ENCODE data around the gene GOLGA6A. TPM values are rescaled to one million over a fixed set of nuclear protein-coding genes. Genes with fewer than 3 reads are reported as not detected.

The GOLGA6A gene
- total and polyA plus RNA-seq, 2 experiments from 2014 or later = not detected

DNA sequence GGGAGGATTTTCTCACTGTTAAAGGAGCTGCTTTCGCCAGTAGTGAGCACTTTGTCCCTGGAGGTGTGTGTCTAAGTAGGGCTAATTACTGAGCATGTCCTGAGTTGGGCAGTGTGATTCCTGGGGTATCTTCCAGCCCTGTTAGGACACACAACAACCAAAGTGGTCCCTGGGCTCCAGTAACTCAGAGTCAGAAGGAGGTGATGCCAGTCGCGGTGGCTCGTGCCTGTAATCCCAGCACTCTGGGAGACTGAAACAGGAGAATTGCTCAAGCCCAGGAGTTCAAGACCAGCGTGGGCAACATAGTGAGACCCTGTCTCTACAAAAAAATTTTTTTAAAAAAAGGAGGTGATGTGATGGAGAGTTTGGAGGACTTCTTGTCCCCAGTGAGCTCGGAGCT, 50.3 kb downstream of the GOLGA6A start:
- Histone ChIP-seq H3K4me2 (no peak overlapping the region), H3K79me2 (no peaks in the 10 kb centered on the region), H3K36me3 (replicated peaks; ENCODE audit: insufficient read depth, low read depth) (no peaks in the 10 kb centered on the region), H2AFZ (no peak overlapping the region), H3K27ac (no peak overlapping the region), H3K9me3 (ENCODE audit: low read depth) (no peaks in the 10 kb centered on the region), H3K4me1 (ENCODE audit: insufficient read depth) (no peaks in the 10 kb centered on the region), H3K4me3 (no peak overlapping the region), H3K9me2 (replicated peaks; ENCODE audit: insufficient read depth) (no peaks in the 10 kb centered on the region), H3K27me3 (no peaks in the 10 kb centered on the region), H4K20me1 (ENCODE audit: insufficient read depth, poor library complexity, severe bottlenecking) (no peaks in the 10 kb centered on the region)
- DNase-seq (ENCODE audit: low spot score) = no peak
- over 99% methylated on average over 6 of the region's 6 CpGs for whole genome bisulfite sequencing (ENCODE audit: low lambda C conversion rate, missing lambda C conversion rate)
- no peak for TF ChIP-seq EZH2 (IDR thresholded peaks at IDR 0.05; ENCODE audit: borderline replicate concordance)
- TF ChIP-seq, protein P1, sequence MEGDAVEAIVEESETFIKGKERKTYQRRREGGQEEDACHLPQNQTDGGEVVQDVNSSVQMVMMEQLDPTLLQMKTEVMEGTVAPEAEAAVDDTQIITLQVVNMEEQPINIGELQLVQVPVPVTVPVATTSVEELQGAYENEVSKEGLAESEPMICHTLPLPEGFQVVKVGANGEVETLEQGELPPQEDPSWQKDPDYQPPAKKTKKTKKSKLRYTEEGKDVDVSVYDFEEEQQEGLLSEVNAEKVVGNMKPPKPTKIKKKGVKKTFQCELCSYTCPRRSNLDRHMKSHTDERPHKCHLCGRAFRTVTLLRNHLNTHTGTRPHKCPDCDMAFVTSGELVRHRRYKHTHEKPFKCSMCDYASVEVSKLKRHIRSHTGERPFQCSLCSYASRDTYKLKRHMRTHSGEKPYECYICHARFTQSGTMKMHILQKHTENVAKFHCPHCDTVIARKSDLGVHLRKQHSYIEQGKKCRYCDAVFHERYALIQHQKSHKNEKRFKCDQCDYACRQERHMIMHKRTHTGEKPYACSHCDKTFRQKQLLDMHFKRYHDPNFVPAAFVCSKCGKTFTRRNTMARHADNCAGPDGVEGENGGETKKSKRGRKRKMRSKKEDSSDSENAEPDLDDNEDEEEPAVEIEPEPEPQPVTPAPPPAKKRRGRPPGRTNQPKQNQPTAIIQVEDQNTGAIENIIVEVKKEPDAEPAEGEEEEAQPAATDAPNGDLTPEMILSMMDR (IDR thresholded peaks at IDR 0.05; ENCODE audit: poor library complexity) = no peak
- no peak for TF ChIP-seq EZH2phosphoT487 (IDR thresholded peaks at IDR 0.05; ENCODE audit: low read depth, severe bottlenecking, unreplicated experiment)

- Histone ChIP-seq H3K9me2 (replicated peaks; ENCODE audit: insufficient read depth) (no peaks in the 10 kb centered on the region), H3K36me3 (replicated peaks; ENCODE audit: insufficient read depth, low read depth) (no peaks in the 10 kb centered on the region), H3K4me2 (no peak overlapping the region), H3K4me1 (ENCODE audit: insufficient read depth) (no peaks in the 10 kb centered on the region), H3K79me2 (no peaks in the 10 kb centered on the region), H3K27me3 (no peaks in the 10 kb centered on the region), H3K9me3 (ENCODE audit: low read depth) (no peaks in the 10 kb centered on the region), H3K4me3 (no peak overlapping the region), H4K20me1 (ENCODE audit: insufficient read depth, poor library complexity, severe bottlenecking) (no peaks in the 10 kb centered on the region), H3K27ac (no peak overlapping the region), H2AFZ (no peak overlapping the region)
- no peak for DNase-seq (ENCODE audit: low spot score)
- 91% methylated on average over 3 of the region's 3 CpGs for WGBS (ENCODE audit: low lambda C conversion rate, missing lambda C conversion rate)
- TF ChIP-seq, protein P1 (IDR thresholded peaks at IDR 0.05; ENCODE audit: poor library complexity) = no peak
- no peak for TF ChIP-seq EZH2phosphoT487 (IDR thresholded peaks at IDR 0.05; ENCODE audit: low read depth, severe bottlenecking, unreplicated experiment)
- no peak for TF ChIP-seq EZH2 (IDR thresholded peaks at IDR 0.05; ENCODE audit: borderline replicate concordance)
Observed at GRCh38 chr15:74028646-74029045, 53.7 kb downstream of the GOLGA6A start.

DNA sequence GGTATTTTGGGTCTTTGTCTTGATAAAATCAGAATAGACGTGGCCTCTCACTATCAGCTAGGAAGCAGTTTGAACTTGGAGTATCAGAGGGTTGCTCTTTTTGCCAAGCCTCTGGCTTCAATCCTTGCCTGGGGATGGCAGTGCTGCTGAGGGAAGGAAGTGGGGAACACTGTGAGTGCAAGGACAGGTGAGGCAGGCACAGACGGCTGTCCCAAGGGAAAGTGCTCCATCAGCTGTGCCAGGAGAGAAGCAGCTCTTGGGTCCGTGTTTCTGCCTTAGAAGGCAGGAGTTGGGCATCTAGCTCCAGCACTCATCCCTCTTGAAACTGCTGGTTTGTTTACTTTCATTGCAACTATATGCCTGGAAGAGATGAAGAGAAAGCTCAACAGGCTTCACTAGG, 54.7 kb downstream of the GOLGA6A start:
- Histone ChIP-seq H3K4me1 (ENCODE audit: insufficient read depth) (no peaks in the 10 kb centered on the region), H3K27me3 (no peaks in the 10 kb centered on the region), H3K4me3 (no peak overlapping the region), H3K79me2 (no peaks in the 10 kb centered on the region), H3K27ac (no peak overlapping the region), H3K9me2 (replicated peaks; ENCODE audit: insufficient read depth) (no peaks in the 10 kb centered on the region), H3K9me3 (ENCODE audit: low read depth) (no peaks in the 10 kb centered on the region), H3K4me2 (no peak overlapping the region), H3K36me3 (replicated peaks; ENCODE audit: insufficient read depth, low read depth) (no peaks in the 10 kb centered on the region), H4K20me1 (ENCODE audit: insufficient read depth, poor library complexity, severe bottlenecking) (no peaks in the 10 kb centered on the region), H2AFZ (no peak overlapping the region)
- WGBS (ENCODE audit: low lambda C conversion rate, missing lambda C conversion rate) = 87% methylated on average over 3 of the region's 3 CpGs
- no peak for DNase-seq (ENCODE audit: low spot score)
- no peak for TF ChIP-seq EZH2 (IDR thresholded peaks at IDR 0.05; ENCODE audit: borderline replicate concordance)
- TF ChIP-seq, protein P1 (IDR thresholded peaks at IDR 0.05; ENCODE audit: poor library complexity) = no peak
- TF ChIP-seq EZH2phosphoT487 (IDR thresholded peaks at IDR 0.05; ENCODE audit: low read depth, severe bottlenecking, unreplicated experiment) = no peak

GRCh38 chr15:74025436-74025835, 56.9 kb downstream of the GOLGA6A start:
- H3K4me1 ChIP-seq (ENCODE audit: insufficient read depth) = no peaks in the 10 kb centered on the region
- H3K4me2 ChIP-seq = no peak overlapping the region
- peaks cover 2% of the 10 kb centered on the region for H3K79me2 ChIP-seq
- H2AFZ ChIP-seq = no peak overlapping the region
- H3K27me3 ChIP-seq = no peaks in the 10 kb centered on the region
- no peaks in the 10 kb centered on the region for H3K9me3 ChIP-seq (ENCODE audit: low read depth)
- TF ChIP-seq EZH2phosphoT487 (IDR thresholded peaks at IDR 0.05; ENCODE audit: low read depth, severe bottlenecking, unreplicated experiment) = no peak
- TF ChIP-seq EZH2 (IDR thresholded peaks at IDR 0.05; ENCODE audit: borderline replicate concordance) = no peak
- TF ChIP-seq, protein P1 (IDR thresholded peaks at IDR 0.05; ENCODE audit: poor library complexity) = no peak
- H3K36me3 ChIP-seq (replicated peaks; ENCODE audit: insufficient read depth, low read depth) = no peaks in the 10 kb centered on the region
- H3K27ac ChIP-seq = no peak overlapping the region
- no peaks in the 10 kb centered on the region for H4K20me1 ChIP-seq (ENCODE audit: insufficient read depth, poor library complexity, severe bottlenecking)
- no peak for DNase-seq (ENCODE audit: low spot score)
- 93% methylated on average over 5 of the region's 5 CpGs for WGBS (ENCODE audit: low lambda C conversion rate, missing lambda C conversion rate)
- H3K4me3 ChIP-seq = no peak overlapping the region
- H3K9me2 ChIP-seq (replicated peaks; ENCODE audit: insufficient read depth) = no peaks in the 10 kb centered on the region
